ENCODE data around the gene PLPP7. TPM values are rescaled to one million over a fixed set of nuclear protein-coding genes. Genes with fewer than 3 reads are reported as not detected.

Gene PLPP7
- total and polyA plus RNA-seq, 7 donors: 0.46 to 31.9 (median 14.3) TPM

DNA sequence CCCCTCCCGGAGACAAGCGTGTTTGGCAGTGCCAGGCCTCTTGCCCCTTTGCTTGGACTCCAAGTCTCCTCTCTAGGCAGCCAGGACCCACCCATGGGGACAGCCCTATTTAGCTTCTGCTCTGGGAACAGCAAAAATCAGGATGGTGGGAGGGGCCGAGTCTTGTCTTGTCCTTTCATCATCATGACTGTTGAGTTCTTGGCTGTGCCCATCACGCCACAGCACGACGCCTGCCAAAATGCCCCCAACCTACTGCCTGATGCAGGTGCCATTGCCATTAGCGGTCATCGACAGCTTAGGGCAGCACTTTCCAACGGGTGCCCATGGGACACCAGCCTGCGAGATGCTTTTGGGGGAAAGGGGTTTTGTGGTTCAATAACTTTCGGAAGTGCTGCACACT, 18.9 kb downstream of the PLPP7 start:
- Histone ChIP-seq H3K9me3 (no peaks in the 10 kb centered on the region), H3K27ac (no peak overlapping the region), H3K27me3 (no peaks in the 10 kb centered on the region), H3K36me3 (peaks cover 0 to 6% (median 0%) of the 10 kb centered on the region in 4 donors), H3K4me3 (no peak overlapping the region), H3K4me1 (no peaks in the 10 kb centered on the region)
- DNase-seq: no peak
- TF ChIP-seq EP300 (IDR thresholded peaks at IDR 0.05) (no peak), POLR2A (IDR thresholded peaks at IDR 0.05) (no peak), POLR2AphosphoS5 (IDR thresholded peaks at IDR 0.05) (no peak)
- TF ChIP-seq, protein P1, sequence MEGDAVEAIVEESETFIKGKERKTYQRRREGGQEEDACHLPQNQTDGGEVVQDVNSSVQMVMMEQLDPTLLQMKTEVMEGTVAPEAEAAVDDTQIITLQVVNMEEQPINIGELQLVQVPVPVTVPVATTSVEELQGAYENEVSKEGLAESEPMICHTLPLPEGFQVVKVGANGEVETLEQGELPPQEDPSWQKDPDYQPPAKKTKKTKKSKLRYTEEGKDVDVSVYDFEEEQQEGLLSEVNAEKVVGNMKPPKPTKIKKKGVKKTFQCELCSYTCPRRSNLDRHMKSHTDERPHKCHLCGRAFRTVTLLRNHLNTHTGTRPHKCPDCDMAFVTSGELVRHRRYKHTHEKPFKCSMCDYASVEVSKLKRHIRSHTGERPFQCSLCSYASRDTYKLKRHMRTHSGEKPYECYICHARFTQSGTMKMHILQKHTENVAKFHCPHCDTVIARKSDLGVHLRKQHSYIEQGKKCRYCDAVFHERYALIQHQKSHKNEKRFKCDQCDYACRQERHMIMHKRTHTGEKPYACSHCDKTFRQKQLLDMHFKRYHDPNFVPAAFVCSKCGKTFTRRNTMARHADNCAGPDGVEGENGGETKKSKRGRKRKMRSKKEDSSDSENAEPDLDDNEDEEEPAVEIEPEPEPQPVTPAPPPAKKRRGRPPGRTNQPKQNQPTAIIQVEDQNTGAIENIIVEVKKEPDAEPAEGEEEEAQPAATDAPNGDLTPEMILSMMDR (IDR thresholded peaks at IDR 0.05): no peak
- intact Hi-C loops (cut with DNase I): no loop called here
- 94 to 95% methylated on average over 11 of the region's 11 CpGs for WGBS, 2 donors

DNA sequence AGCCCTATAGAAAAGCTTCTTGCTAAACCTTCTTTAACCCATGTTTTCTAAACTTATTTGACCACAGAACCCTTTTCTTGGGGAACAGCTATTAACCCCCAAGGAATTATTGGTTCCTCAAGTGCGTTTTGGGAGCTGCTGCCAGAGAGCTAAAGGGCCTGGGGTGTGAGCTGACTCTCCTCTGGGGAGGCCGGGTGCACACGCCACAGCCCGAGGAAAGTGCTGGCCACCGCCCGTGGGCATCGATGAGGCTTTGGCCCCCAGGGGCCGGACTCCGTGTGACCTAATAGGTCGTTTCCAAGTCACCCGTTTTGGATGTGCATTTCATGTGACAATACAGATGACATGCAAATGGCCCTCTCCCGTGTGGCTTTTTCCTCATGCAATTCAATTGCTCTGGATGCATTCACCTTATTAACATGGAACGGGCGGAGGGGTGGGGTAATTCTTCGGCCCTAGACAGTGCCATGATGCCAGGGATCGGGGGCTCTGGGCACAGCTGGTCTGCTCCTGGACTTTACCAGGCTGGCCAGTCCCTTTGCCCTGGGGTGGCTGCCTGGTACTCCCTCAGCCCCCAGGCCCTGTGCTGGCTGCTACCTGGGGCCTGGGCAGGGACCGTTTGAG, 19.5 kb downstream of the PLPP7 start:
- no peak for TF ChIP-seq POLR2AphosphoS5 (IDR thresholded peaks at IDR 0.05)
- TF ChIP-seq POLR2A (IDR thresholded peaks at IDR 0.05): no peak
- TF ChIP-seq EP300 (IDR thresholded peaks at IDR 0.05): no peak
- TF ChIP-seq, protein P1 (IDR thresholded peaks at IDR 0.05): no peak
- no peak for DNase-seq
- no peaks in the 10 kb centered on the region for H3K4me1 ChIP-seq
- peaks cover 0 to 6% (median 0%) of the 10 kb centered on the region in 4 donors for H3K36me3 ChIP-seq
- no peak overlapping the region for H3K27ac ChIP-seq
- 73 to 86% methylated on average over 17 of the region's 17 CpGs for WGBS, 2 donors
- H3K9me3 ChIP-seq: no peaks in the 10 kb centered on the region
- no peak overlapping the region for H3K4me3 ChIP-seq
- H3K27me3 ChIP-seq: no peaks in the 10 kb centered on the region
- intact Hi-C loops (cut with DNase I): no loop called here

DNA sequence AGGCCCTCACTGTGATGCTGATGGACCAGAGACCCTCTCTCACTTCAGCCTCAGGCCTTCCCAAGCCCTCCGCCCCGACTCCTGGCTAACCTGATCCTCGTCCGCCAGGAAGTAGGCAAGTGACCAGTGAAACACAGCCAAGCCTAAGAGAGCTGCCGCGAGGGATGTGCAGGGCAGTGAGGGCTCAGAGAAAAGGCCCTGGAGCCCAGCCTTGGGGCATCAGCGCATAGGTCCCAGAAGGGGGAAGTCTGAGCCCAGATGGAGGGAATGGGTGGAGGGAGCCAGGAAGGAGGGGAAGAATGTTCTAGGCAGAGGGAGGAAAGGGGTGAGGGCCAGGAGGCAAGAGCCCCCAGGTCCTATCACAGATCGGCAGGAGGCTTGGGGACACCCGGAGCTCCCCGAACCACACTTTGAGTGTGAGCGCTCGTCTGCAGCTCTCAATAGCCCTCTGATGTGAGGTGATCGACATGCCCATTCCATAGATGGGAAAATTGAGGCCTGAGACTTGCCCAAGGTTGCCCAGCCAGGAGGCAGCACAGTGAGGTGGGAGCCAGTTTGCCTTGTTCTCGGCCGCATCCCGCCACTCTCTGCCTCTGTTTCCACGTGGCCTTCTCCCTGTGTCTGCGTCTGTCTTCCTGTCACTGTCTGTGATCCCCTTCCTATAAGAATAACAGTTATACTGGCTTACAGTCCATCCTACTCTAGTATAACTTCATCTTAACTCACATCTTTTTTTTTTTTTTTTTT, 20.2 kb downstream of the PLPP7 start:
- no peaks in the 10 kb centered on the region for H3K27me3 ChIP-seq
- H3K4me1 ChIP-seq: no peaks in the 10 kb centered on the region
- 86 to 90% methylated on average over 18 of the region's 18 CpGs for WGBS, 2 donors
- TF ChIP-seq, protein P1 (IDR thresholded peaks at IDR 0.05): no peak
- H3K36me3 ChIP-seq: peaks cover 0 to 5% (median 0%) of the 10 kb centered on the region in 4 donors
- intact Hi-C loops (cut with DNase I): no loop called here
- H3K27ac ChIP-seq: no peak overlapping the region
- no peak overlapping the region for H3K4me3 ChIP-seq
- no peak for DNase-seq
- no peaks in the 10 kb centered on the region for H3K9me3 ChIP-seq

DNA sequence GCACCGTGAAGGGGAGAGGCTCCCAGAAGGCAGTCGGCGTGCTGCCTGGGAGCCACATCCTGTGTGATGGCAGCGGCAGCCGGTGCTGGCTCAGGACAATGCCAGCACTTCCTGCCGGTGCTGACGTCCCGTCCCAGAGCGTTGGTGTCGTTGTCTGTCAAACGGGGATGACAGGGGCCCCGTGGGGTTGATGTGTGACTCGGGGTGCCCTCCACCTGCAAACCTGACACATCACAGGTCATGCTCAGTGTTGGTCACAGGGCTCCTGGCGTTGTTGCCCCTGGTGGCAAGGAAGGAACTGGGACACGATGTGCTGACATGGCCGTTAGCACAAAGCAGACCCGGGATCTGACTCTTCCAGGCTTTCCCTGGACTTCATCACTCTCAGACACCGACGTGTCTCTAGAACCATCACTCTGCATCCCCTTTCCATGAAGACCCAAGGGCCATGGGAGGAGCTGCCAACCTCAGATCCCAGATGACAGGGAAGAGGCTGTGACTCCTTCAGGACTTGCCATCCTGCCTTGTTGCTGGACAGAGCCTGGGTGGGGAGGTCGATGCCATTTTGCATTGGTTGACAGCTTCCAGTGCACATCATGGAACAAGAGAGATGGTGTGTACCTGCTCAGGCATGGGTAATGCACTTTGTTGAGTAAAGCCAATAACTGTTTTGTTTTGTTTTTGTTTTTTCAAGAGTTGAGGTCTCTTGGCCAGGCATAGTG, 21.5 kb downstream of the PLPP7 start:
- TF ChIP-seq POLR2A (IDR thresholded peaks at IDR 0.05): no peak
- TF ChIP-seq, protein P1 (IDR thresholded peaks at IDR 0.05): no peak
- TF ChIP-seq POLR2AphosphoS5 (IDR thresholded peaks at IDR 0.05): no peak
- no peak for TF ChIP-seq EP300 (IDR thresholded peaks at IDR 0.05)
- H3K4me3 ChIP-seq: no peak overlapping the region
- intact Hi-C loops (cut with DNase I): no loop called here
- H3K4me1 ChIP-seq: no peaks in the 10 kb centered on the region
- WGBS, 2 donors: 27 to 37% methylated on average over 20 of the region's 20 CpGs
- no peak overlapping the region for H3K27ac ChIP-seq
- no peaks in the 10 kb centered on the region for H3K9me3 ChIP-seq
- no peak for DNase-seq
- no peaks in the 10 kb centered on the region for H3K36me3 ChIP-seq
- no peaks in the 10 kb centered on the region for H3K27me3 ChIP-seq
